HepG2 (cell line): ENCODE measurements around the gene AMOT. TPM values are rescaled to one million over a fixed set of nuclear protein-coding genes. Genes with fewer than 3 reads are reported as not detected.

Experiments
- ATAC-seq: fragments of 200-7000 bp; cut with Tn5 transposase; 3 replicates; pipeline ENCODE4 v1.9.1; 2020; ENCODE audit warnings: mild to moderate bottlenecking, moderate library complexity
- BruUV-seq: library from RNA; stranded (reverse); fragments of 400-500 nt; replicated peaks from 2 replicates; lab custom pipeline; 2021; lab: Mats Ljungman, UMichigan
- CTCF ChIA-PET: fragments of 300-600 bp; formaldehyde crosslinking; extraction: SDS; loops from one replicate; lab custom pipeline; 2021; ENCODE audit warnings: low total read pairs, inconsistent platforms, low intra/inter-chr PET ratio; lab: Yijun Ruan, JAX
- POLR2A ChIA-PET: fragments of 350-600 bp; sonication (Branson Sonifier 250); formaldehyde crosslinking; loops from one replicate; lab custom pipeline; 2020; ENCODE audit warnings: antibody characterized with exemption, inconsistent platforms; lab: Yijun Ruan, JAX
- DNase-seq: peaks from one replicate; pipeline ENCODE4 v3.0.0-alpha.2; 2015; ENCODE audit warnings: low spot score
- FAIRE-seq: peaks from 3 replicates; lab custom pipeline; 2011; peaks lifted over from hg19 to GRCh38; lab: Jason Lieb, UNC
- H2AFZ ChIP-seq: one replicate; pipeline ENCODE4 v1.6.1; 2011; ENCODE audit warnings: low read length, inconsistent platforms
- H3K27ac ChIP-seq: fragments of 300-600 bp; 3 replicates; pipeline ENCODE4 v1.8.0; 2011; ENCODE audit warnings: mixed run types, mild to moderate bottlenecking, mixed read lengths, low read length, inconsistent platforms; ENCODE audit not compliant: insufficient read depth; ENCODE audit errors: extremely low read length
- H3K27me3 ChIP-seq, 2 experiments: fragments of 200-600 bp in 1 of 2; 2 replicates in 1 of 2; 3 replicates in 1 of 2; pipeline versions ENCODE4 v1.6.0 to v1.8.0; 2011; ENCODE audit warnings: low read length in 2 of 2, mild to moderate bottlenecking in 2 of 2, moderate library complexity in 2 of 2, inconsistent platforms in 1 of 2; ENCODE audit not compliant: insufficient read depth in 2 of 2, control insufficient read depth in 1 of 2
- H3K36me3 ChIP-seq, 2 experiments: fragments of 200-600 bp in 1 of 2; replicated peaks in 1 of 2; 2 replicates in 1 of 2; 3 replicates in 1 of 2; pipeline versions ENCODE4 v1.5.1 to v1.8.0; 2011; ENCODE audit warnings: low read length in 2 of 2, inconsistent platforms in 1 of 2; ENCODE audit not compliant: insufficient read depth in 2 of 2, control insufficient read depth in 1 of 2
- H3K4me1 ChIP-seq: 2 replicates; pipeline ENCODE4 v1.5.1; 2012; ENCODE audit warnings: low read length, inconsistent platforms; ENCODE audit not compliant: insufficient read depth
- H3K4me2 ChIP-seq: 2 replicates; pipeline ENCODE4 v1.6.0; 2011; ENCODE audit warnings: low read depth, low read length, inconsistent platforms
- H3K4me3 ChIP-seq, 3 experiments: fragments of 200-600 bp in 1 of 3; sonication (generic), shearing (Covaris generic) in 1 of 3; replicated peaks in 1 of 3; 2 replicates each; pipeline ENCODE4 v1.5.1; 2011 to 2016; ENCODE audit warnings: low read length in 3 of 3, inconsistent platforms in 2 of 3, low read depth in 2 of 3, mild to moderate bottlenecking in 2 of 3, control low read depth in 1 of 3, mixed read lengths in 1 of 3; ENCODE audit not compliant: insufficient read depth in 1 of 3
- H3K79me2 ChIP-seq: one replicate; pipeline ENCODE4 v1.6.1; 2011; ENCODE audit warnings: low read length, inconsistent platforms; ENCODE audit not compliant: insufficient read depth
- H3K9ac ChIP-seq: 2 replicates; pipeline ENCODE4 v1.6.0; 2011; ENCODE audit warnings: mild to moderate bottlenecking, low read depth, low read length, inconsistent platforms; ENCODE audit not compliant: insufficient read depth
- H3K9me3 ChIP-seq: 2 replicates; pipeline ENCODE4 v1.5.1; 2012; ENCODE audit warnings: mild to moderate bottlenecking, low read length
- H4K20me1 ChIP-seq: 2 replicates; pipeline ENCODE4 v1.6.0; 2011; ENCODE audit warnings: inconsistent platforms, mild to moderate bottlenecking, low read length, moderate library complexity; ENCODE audit not compliant: insufficient read depth
- MED1 ChIP-seq: sonication (generic); formaldehyde crosslinking; IDR thresholded peaks from 2 replicates; pipeline ENCODE4 v1.4.0; 2020; ENCODE audit warnings: missing genetic modification reagents
- NCOR1 ChIP-seq: fragments of 200-600 bp; sonication (generic); IDR thresholded peaks from 2 replicates; pipeline ENCODE4 v1.7.0; 2017; ENCODE audit warnings: antibody characterized with exemption, low read length, borderline replicate concordance
- RFXAP ChIP-seq: sonication (generic); formaldehyde crosslinking; IDR thresholded peaks from 2 replicates; pipeline ENCODE4 v1.4.0; 2020; ENCODE audit warnings: missing genetic modification reagents, borderline replicate concordance
- ZNF317 ChIP-seq: sonication (generic); formaldehyde crosslinking; IDR thresholded peaks from 2 replicates; pipeline ENCODE4 v1.5.0; 2020; ENCODE audit warnings: mild to moderate bottlenecking, missing genetic modification reagents
- ZNF570 ChIP-seq: sonication (generic); formaldehyde crosslinking; IDR thresholded peaks from 2 replicates; pipeline ENCODE4 v1.4.0; 2020; ENCODE audit warnings: mild to moderate bottlenecking, missing genetic modification reagents, borderline replicate concordance
- ZNF572 ChIP-seq: sonication (generic); formaldehyde crosslinking; IDR thresholded peaks from 2 replicates; pipeline ENCODE4 v1.5.1; 2020; ENCODE audit warnings: mild to moderate bottlenecking, missing genetic modification reagents
- ZNF629 ChIP-seq: sonication (generic); formaldehyde crosslinking; conservative IDR thresholded peaks from 2 replicates; pipeline ENCODE4 v1.5.0; 2020; ENCODE audit warnings: missing genetic modification reagents
- ZNF703 ChIP-seq: sonication (generic); formaldehyde crosslinking; IDR thresholded peaks from 2 replicates; pipeline ENCODE4 v1.5.1; 2020; ENCODE audit warnings: missing genetic modification reagents, mild to moderate bottlenecking, moderate library complexity, borderline replicate concordance
- WGBS: methylation state at CpG from one replicate; pipeline ENCODE4 v1.1.6; 2017; ENCODE audit warnings: low lambda C conversion rate; 5-methylcytosine and 5-hydroxymethylcytosine counted together
- in situ Hi-C: cut with HindIII; loops from 2 replicates; pipeline ENCODE4 v1.10.0; 2017; ENCODE audit warnings: low pct_unique_long_range_greater_than_20kb; ENCODE audit not compliant: extremely low pct_ligation_motif_present
- intact Hi-C: fragments of 100-400 bp; cut with micrococcal nuclease; formaldehyde crosslinking; loops from one replicate; pipeline ENCODE4 v1.10.0; 2022; ENCODE audit not compliant: unreplicated experiment
- polyA plus RNA-seq, 8 experiments: library from polyadenylated mRNA; depleted of rRNA in 3 of 8; stranded (reverse) in 7 of 8; unstranded in 1 of 8; fragments of >200 nt; fragmentation: Illumina TruSeq in 4 of 8; extraction: Trizol in 4 of 8; gene quantifications; 2 replicates each; pipeline versions ENCODE4 v1.2.1 to v1.2.3, GENCODE V29; 2011 to 2016; ENCODE audit warnings: low read depth in 4 of 8, missing spikeins in 1 of 8, mixed read lengths in 1 of 8; ENCODE audit not compliant: insufficient read depth in 1 of 8
- total RNA-seq, 5 experiments: library from RNA; depleted of rRNA; stranded (reverse); fragments of >200 nt; fragmentation: Illumina TruSeq; extraction: Trizol; gene quantifications; 2 replicates each; pipeline ENCODE4 v1.2.3, GENCODE V29; 2016; ENCODE audit warnings: low read depth in 1 of 5
- TF ChIP-seq, protein P1 (sequence below): sonication (generic); formaldehyde crosslinking; IDR thresholded peaks from 2 replicates; pipeline ENCODE4 v1.4.0; 2020; ENCODE audit warnings: missing genetic modification reagents
- TF ChIP-seq, protein P2 (sequence below): sonication (generic); formaldehyde crosslinking; IDR thresholded peaks from 2 replicates; pipeline ENCODE4 v1.4.0; 2020; ENCODE audit warnings: missing genetic modification reagents, low read depth, mild to moderate bottlenecking, borderline replicate concordance
- TF ChIP-seq, protein P3 (sequence below): sonication (generic); formaldehyde crosslinking; IDR thresholded peaks from 2 replicates; pipeline ENCODE4 v1.4.0; 2020; ENCODE audit warnings: mild to moderate bottlenecking, low read depth, missing genetic modification reagents
- TF ChIP-seq, protein P4 (sequence below): sonication (generic); formaldehyde crosslinking; IDR thresholded peaks from 2 replicates; pipeline ENCODE4 v1.8.0; 2022; ENCODE audit warnings: mild to moderate bottlenecking, missing genetic modification reagents; ENCODE audit not compliant: insufficient replicate concordance

AMOT gene
- total and polyA plus RNA-seq, 2 of the 13 experiments (the other 11 are each of a cell fraction or from before 2014, with no cell fraction given): 0.13 to 0.91 TPM

DNA sequence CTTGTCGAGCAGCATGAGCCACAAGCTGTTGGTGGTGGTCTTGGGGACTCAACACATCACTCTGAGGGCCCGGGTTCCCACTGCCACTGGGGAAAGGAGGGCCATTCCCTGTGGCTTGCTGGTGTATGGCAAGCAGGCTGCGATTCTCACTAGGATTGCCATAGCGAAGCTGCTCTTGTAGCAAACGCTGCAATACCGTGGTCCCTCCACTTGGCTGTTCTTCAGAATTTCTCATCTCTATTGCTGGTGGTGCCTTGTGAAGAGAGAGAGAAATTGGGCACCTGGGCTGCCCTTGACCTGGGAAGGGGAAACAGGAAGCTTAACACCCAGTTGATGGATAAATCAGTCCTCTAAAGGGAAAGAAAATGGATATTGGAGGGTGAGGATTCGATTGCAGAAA lies 17.7 kb downstream of the AMOT start:
- Histone ChIP-seq H4K20me1 (no peaks in the 10 kb centered on the region), H3K4me1 (no peaks in the 10 kb centered on the region), H3K4me2 (no peak overlapping the region), H3K4me3 (no peak overlapping the region), H3K79me2 (no peaks in the 10 kb centered on the region), H3K9me3 (no peaks in the 10 kb centered on the region), H3K36me3 (no peaks in the 10 kb centered on the region), H3K27ac (no peak overlapping the region), H3K27me3 (no peaks in the 10 kb centered on the region), H2AFZ (no peak overlapping the region), H3K9ac (no peak overlapping the region)
- intact Hi-C loops: no loop called here
- in situ Hi-C loops: no loop called here
- ATAC-seq: no peak
- no peak for FAIRE-seq
- 50% methylated on average over 4 of the region's 7 CpGs for WGBS
- DNase-seq: no peak
- CTCF ChIA-PET: no interaction called here
- POLR2A ChIA-PET: no interaction called here
- BruUV-seq: no TSS peak
- TF ChIP-seq, protein P1, sequence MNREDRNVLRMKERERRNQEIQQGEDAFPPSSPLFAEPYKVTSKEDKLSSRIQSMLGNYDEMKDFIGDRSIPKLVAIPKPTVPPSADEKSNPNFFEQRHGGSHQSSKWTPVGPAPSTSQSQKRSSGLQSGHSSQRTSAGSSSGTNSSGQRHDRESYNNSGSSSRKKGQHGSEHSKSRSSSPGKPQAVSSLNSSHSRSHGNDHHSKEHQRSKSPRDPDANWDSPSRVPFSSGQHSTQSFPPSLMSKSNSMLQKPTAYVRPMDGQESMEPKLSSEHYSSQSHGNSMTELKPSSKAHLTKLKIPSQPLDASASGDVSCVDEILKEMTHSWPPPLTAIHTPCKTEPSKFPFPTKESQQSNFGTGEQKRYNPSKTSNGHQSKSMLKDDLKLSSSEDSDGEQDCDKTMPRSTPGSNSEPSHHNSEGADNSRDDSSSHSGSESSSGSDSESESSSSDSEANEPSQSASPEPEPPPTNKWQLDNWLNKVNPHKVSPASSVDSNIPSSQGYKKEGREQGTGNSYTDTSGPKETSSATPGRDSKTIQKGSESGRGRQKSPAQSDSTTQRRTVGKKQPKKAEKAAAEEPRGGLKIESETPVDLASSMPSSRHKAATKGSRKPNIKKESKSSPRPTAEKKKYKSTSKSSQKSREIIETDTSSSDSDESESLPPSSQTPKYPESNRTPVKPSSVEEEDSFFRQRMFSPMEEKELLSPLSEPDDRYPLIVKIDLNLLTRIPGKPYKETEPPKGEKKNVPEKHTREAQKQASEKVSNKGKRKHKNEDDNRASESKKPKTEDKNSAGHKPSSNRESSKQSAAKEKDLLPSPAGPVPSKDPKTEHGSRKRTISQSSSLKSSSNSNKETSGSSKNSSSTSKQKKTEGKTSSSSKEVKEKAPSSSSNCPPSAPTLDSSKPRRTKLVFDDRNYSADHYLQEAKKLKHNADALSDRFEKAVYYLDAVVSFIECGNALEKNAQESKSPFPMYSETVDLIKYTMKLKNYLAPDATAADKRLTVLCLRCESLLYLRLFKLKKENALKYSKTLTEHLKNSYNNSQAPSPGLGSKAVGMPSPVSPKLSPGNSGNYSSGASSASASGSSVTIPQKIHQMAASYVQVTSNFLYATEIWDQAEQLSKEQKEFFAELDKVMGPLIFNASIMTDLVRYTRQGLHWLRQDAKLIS: no peak
- TF ChIP-seq ZNF572 (CRISPR knock-in tag) (no peak), ZNF703 (CRISPR knock-in tag) (no peak), MED1 (CRISPR knock-in tag) (no peak), RFXAP (CRISPR knock-in tag) (no peak), ZNF629 (no peak), ZNF570 (CRISPR knock-in tag) (no peak), ZNF317 (CRISPR knock-in tag) (no peak), NCOR1 (no peak)
- TF ChIP-seq, protein P2, sequence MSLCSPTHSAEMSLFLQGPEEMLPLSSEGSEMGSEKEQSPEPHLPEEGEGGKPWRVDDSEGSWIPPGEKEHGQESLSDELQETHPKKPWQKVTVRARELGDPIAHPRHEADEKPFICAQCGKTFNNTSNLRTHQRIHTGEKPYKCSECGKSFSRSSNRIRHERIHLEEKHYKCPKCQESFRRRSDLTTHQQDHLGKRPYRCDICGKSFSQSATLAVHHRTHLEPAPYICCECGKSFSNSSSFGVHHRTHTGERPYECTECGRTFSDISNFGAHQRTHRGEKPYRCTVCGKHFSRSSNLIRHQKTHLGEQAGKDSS: no peak
- TF ChIP-seq, protein P3, sequence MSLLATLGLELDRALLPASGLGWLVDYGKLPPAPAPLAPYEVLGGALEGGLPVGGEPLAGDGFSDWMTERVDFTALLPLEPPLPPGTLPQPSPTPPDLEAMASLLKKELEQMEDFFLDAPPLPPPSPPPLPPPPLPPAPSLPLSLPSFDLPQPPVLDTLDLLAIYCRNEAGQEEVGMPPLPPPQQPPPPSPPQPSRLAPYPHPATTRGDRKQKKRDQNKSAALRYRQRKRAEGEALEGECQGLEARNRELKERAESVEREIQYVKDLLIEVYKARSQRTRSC (CRISPR knock-in tag): no peak
- TF ChIP-seq, protein P4, sequence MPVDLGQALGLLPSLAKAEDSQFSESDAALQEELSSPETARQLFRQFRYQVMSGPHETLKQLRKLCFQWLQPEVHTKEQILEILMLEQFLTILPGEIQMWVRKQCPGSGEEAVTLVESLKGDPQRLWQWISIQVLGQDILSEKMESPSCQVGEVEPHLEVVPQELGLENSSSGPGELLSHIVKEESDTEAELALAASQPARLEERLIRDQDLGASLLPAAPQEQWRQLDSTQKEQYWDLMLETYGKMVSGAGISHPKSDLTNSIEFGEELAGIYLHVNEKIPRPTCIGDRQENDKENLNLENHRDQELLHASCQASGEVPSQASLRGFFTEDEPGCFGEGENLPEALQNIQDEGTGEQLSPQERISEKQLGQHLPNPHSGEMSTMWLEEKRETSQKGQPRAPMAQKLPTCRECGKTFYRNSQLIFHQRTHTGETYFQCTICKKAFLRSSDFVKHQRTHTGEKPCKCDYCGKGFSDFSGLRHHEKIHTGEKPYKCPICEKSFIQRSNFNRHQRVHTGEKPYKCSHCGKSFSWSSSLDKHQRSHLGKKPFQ (CRISPR knock-in tag): no peak
- TF ChIP-seq, all 625 proteins: peak for 0
